Muscle layer of colon (tissue), 2 donors: ENCODE data around the gene CTNND2.

Experiments
- H3K27ac ChIP-seq: one replicate; pipeline ENCODE4 v1.7.0; 2013; ENCODE audit warnings: low read depth, mild to moderate bottlenecking, low read length, moderate library complexity
- H3K27me3 ChIP-seq, 2 donors: one replicate each; pipeline ENCODE4 v1.7.0; 2013; ENCODE audit warnings: low read length in 2 of 2, mild to moderate bottlenecking in 2 of 2; ENCODE audit not compliant: insufficient read depth in 2 of 2, control insufficient read depth in 1 of 2
- H3K36me3 ChIP-seq: one replicate; pipeline ENCODE4 v1.7.0; 2013; ENCODE audit warnings: mild to moderate bottlenecking, low read length; ENCODE audit not compliant: insufficient read depth
- H3K4me1 ChIP-seq: one replicate; pipeline ENCODE4 v1.7.0; 2013; ENCODE audit warnings: mild to moderate bottlenecking, low read length; ENCODE audit not compliant: insufficient read depth
- H3K4me3 ChIP-seq, 2 donors: one replicate each; pipeline ENCODE4 v1.7.0; 2013; ENCODE audit warnings: low read length in 2 of 2, low read depth in 1 of 2, mild to moderate bottlenecking in 1 of 2, moderate library complexity in 1 of 2
- H3K9ac ChIP-seq: one replicate; pipeline ENCODE4 v1.7.0; 2013; ENCODE audit warnings: low read length
- H3K9me3 ChIP-seq: one replicate; pipeline ENCODE4 v1.7.0; 2013; ENCODE audit warnings: mild to moderate bottlenecking, low read length
- donor health status: abdominal sarcoma.
- donor health status: Adenocarcinoma of cecum.

Gene CTNND2

GRCh38 chr5:10987276-10987924 lies 916.8 kb downstream of the CTNND2 start:
- H3K27me3 ChIP-seq, result peaks cover 0 to 4% of the 10 kb centered on the region in 2 donors
- H3K9me3 ChIP-seq, result no peaks in the 10 kb centered on the region
- H3K9ac ChIP-seq, result no peak overlapping the region
- H3K4me1 ChIP-seq, result no peaks in the 10 kb centered on the region
- no peak overlapping the region for H3K4me3 ChIP-seq
- no peak overlapping the region for H3K27ac ChIP-seq
- no peaks in the 10 kb centered on the region for H3K36me3 ChIP-seq

- no peak overlapping the region for H3K9ac ChIP-seq
- peaks cover 0 to 4% of the 10 kb centered on the region in 2 donors for H3K27me3 ChIP-seq
- H3K27ac ChIP-seq, result no peak overlapping the region
- H3K9me3 ChIP-seq, result no peaks in the 10 kb centered on the region
- H3K36me3 ChIP-seq, result no peaks in the 10 kb centered on the region
- no peak overlapping the region for H3K4me3 ChIP-seq
- H3K4me1 ChIP-seq, result no peaks in the 10 kb centered on the region
These were observed 918.5 kb downstream of the CTNND2 start for GRCh38 chr5:10985721-10986110.

GRCh38 chr5:10985091-10985720 lies 919.0 kb downstream of the CTNND2 start:
- H3K4me3 ChIP-seq, result no peak overlapping the region
- no peaks in the 10 kb centered on the region for H3K9me3 ChIP-seq
- no peaks in the 10 kb centered on the region for H3K36me3 ChIP-seq
- H3K9ac ChIP-seq, result no peak overlapping the region
- no peaks in the 10 kb centered on the region for H3K4me1 ChIP-seq
- H3K27me3 ChIP-seq, result peaks cover 0 to 4% of the 10 kb centered on the region in 2 donors
- H3K27ac ChIP-seq, result no peak overlapping the region

- peaks cover 0 to 4% of the 10 kb centered on the region in 2 donors for H3K27me3 ChIP-seq
- H3K9me3 ChIP-seq, result no peaks in the 10 kb centered on the region
- H3K27ac ChIP-seq, result no peak overlapping the region
- H3K36me3 ChIP-seq, result no peaks in the 10 kb centered on the region
- no peak overlapping the region for H3K4me3 ChIP-seq
- no peak overlapping the region for H3K9ac ChIP-seq
- no peaks in the 10 kb centered on the region for H3K4me1 ChIP-seq
These were observed 920.1 kb downstream of the CTNND2 start for GRCh38 chr5:10984021-10984715.

GRCh38 chr5:10982626-10983025 lies 921.6 kb downstream of the CTNND2 start:
- H3K9me3 ChIP-seq, result no peaks in the 10 kb centered on the region

GRCh38 chr5:10981932-10982331 lies 922.3 kb downstream of the CTNND2 start:
- H3K9ac ChIP-seq, result no peak overlapping the region
- H3K4me1 ChIP-seq, result no peaks in the 10 kb centered on the region
- peaks cover 0 to 2% of the 10 kb centered on the region in 2 donors for H3K27me3 ChIP-seq
- H3K4me3 ChIP-seq, result no peak overlapping the region
- H3K9me3 ChIP-seq, result no peaks in the 10 kb centered on the region
- no peaks in the 10 kb centered on the region for H3K36me3 ChIP-seq
- no peak overlapping the region for H3K27ac ChIP-seq

More at GRCh38 chr5:10982626-10983025, 921.6 kb downstream of the CTNND2 start:
- no peak overlapping the region for H3K9ac ChIP-seq
- no peaks in the 10 kb centered on the region for H3K4me1 ChIP-seq
- H3K27me3 ChIP-seq, result peaks cover 0 to 4% of the 10 kb centered on the region in 2 donors
- no peaks in the 10 kb centered on the region for H3K36me3 ChIP-seq
- no peak overlapping the region for H3K4me3 ChIP-seq
- no peak overlapping the region for H3K27ac ChIP-seq

GRCh38 chr5:10977011-10977410 lies 927.2 kb downstream of the CTNND2 start:
- no peak overlapping the region for H3K4me3 ChIP-seq
- no peaks in the 10 kb centered on the region for H3K9me3 ChIP-seq
- no peaks in the 10 kb centered on the region for H3K27me3 ChIP-seq
- no peaks in the 10 kb centered on the region for H3K36me3 ChIP-seq
- H3K9ac ChIP-seq, result no peak overlapping the region
- no peaks in the 10 kb centered on the region for H3K4me1 ChIP-seq
- H3K27ac ChIP-seq, result no peak overlapping the region

- no peaks in the 10 kb centered on the region for H3K9me3 ChIP-seq
- no peaks in the 10 kb centered on the region for H3K4me1 ChIP-seq
- no peaks in the 10 kb centered on the region for H3K36me3 ChIP-seq
- H3K27me3 ChIP-seq, result no peaks in the 10 kb centered on the region
- no peak overlapping the region for H3K9ac ChIP-seq
- H3K4me3 ChIP-seq, result no peak overlapping the region
- no peak overlapping the region for H3K27ac ChIP-seq
These were observed 928.3 kb downstream of the CTNND2 start for GRCh38 chr5:10975945-10976344.

GRCh38 chr5:10974850-10975249 lies 929.4 kb downstream of the CTNND2 start:
- Histone ChIP-seq H3K4me1 (no peaks in the 10 kb centered on the region), H3K27ac (no peak overlapping the region), H3K9ac (no peak overlapping the region), H3K27me3 (no peaks in the 10 kb centered on the region), H3K36me3 (no peaks in the 10 kb centered on the region), H3K4me3 (no peak overlapping the region), H3K9me3 (no peaks in the 10 kb centered on the region)

- Histone ChIP-seq H3K27me3 (no peaks in the 10 kb centered on the region), H3K27ac (no peak overlapping the region), H3K36me3 (no peaks in the 10 kb centered on the region), H3K4me1 (no peaks in the 10 kb centered on the region), H3K9ac (no peak overlapping the region), H3K9me3 (no peaks in the 10 kb centered on the region), H3K4me3 (no peak overlapping the region)
These were observed 930.9 kb downstream of the CTNND2 start for GRCh38 chr5:10973316-10973715.

- Histone ChIP-seq H3K4me3 (no peak overlapping the region), H3K36me3 (no peaks in the 10 kb centered on the region), H3K9me3 (no peaks in the 10 kb centered on the region), H3K9ac (no peak overlapping the region), H3K27ac (no peak overlapping the region), H3K4me1 (no peaks in the 10 kb centered on the region), H3K27me3 (no peaks in the 10 kb centered on the region)
These were observed 934.5 kb downstream of the CTNND2 start for GRCh38 chr5:10969684-10970180.
